TTC549 (cell line): ENCODE data around the gene FAM120A.
A peak's percentile ranks its signal among the peaks of the same experiment; 100 is the strongest.
"Not testable (repeated sequence)": the region's sequence is repeated elsewhere in the genome, so short reads cannot be mapped to it uniquely, and the experiment has no call there.

ENCODE experiments used
- FAIRE-seq: peaks from 2 replicates; lab custom pipeline; 2012; peaks lifted over from hg19 to GRCh38; lab: Jason Lieb, UNC

Gene FAM120A, protein sequence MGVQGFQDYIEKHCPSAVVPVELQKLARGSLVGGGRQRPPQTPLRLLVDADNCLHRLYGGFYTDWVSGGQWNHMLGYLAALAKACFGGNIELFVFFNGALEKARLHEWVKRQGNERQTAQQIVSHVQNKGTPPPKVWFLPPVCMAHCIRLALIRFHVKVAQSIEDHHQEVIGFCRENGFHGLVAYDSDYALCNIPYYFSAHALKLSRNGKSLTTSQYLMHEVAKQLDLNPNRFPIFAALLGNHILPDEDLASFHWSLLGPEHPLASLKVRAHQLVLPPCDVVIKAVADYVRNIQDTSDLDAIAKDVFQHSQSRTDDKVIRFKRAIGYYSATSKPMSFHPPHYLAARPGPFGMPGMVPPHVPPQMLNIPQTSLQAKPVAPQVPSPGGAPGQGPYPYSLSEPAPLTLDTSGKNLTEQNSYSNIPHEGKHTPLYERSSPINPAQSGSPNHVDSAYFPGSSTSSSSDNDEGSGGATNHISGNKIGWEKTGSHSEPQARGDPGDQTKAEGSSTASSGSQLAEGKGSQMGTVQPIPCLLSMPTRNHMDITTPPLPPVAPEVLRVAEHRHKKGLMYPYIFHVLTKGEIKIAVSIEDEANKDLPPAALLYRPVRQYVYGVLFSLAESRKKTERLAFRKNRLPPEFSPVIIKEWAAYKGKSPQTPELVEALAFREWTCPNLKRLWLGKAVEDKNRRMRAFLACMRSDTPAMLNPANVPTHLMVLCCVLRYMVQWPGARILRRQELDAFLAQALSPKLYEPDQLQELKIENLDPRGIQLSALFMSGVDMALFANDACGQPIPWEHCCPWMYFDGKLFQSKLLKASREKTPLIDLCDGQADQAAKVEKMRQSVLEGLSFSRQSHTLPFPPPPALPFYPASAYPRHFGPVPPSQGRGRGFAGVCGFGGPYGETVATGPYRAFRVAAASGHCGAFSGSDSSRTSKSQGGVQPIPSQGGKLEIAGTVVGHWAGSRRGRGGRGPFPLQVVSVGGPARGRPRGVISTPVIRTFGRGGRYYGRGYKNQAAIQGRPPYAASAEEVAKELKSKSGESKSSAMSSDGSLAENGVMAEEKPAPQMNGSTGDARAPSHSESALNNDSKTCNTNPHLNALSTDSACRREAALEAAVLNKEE

DNA sequence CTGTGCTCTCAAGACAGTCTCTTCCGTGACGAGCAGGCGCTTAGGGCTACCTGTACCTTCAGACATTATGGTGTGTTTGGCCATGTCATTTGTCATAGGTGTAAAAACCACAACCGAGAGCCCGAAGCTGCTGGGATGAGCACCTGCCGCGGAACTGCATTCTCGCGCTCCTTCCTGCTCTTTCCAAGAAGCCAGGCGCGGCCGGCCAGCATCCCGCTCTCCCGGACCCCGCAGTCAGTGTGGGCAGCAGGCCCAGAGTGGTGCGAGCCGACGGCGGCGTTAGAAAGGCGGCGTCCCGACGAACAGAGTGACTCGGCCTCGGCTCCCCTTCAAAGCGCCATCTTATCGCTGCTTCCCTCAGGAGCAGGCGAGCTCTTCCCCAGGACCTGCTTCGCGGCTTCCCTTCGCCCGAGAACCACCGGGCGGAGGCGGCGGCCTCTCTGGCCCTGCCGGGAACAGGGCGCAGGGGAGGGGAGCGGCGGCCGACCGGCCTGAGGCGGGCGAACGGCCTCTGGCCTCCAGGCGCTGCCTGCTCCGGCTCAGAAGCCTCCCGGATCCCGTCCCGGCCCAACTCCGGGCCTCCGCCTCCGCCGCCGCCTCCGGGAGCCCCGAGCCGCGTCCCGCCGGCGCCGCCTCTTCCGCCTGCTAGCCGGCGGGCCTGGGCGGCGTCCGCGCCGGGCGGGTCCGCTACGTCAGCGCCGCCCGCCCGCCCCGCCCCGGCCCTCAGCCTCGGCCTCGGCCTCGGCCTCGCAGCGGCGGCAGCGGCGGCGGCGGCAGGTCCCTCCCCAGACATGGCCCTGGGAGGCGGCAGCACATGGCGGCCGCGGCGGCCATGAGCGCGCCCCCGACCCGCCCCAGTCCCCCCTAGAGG is at the start of gene FAM120A:
Gene FAM120A, plus strand, starts transcription at position 741 of the 871 bp plus-strand sequence. CDS start 231 bp downstream, outside the sequence.
- FAIRE-seq, result no peak

DNA sequence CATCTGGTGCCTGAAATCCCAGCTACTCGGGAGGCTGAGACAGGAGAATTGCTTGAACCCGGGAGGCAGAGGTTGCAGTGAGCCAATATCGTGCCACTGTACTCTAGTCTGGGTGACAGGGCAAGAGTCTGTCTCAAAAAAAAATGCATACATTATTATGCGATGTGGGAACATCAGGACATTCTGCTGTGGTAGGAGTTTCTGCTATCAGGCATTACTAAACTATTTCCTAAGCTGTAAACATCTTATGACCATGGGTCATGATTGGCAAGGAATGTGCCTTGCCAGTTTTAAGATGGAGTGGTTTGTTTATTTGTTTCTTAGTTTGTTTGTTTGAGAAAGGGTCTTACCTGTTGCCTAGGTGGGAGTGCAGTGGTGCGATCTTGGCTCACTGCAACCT is 45.1 kb upstream of the FAM120A start:
- FAIRE-seq, result no peak

DNA sequence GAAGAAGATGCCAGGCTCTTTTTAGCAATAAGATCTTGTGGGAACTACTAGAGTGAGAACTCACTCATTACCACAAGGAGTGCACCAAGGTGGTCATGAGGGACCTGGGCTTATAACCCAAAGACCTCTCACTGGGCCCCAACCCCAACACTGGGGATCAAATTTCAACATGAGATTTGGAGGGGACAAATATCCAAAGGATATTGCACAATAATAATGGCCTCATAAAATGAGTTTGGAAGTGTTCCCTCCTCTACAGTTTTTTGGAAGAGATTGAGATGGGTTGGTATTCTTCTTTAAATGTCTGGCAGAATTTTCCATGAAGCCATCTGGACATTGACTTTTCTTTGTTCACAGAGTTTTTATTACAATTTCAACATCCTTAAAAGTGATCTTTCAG is 38.0 kb upstream of the FAM120A start:
- no peak for FAIRE-seq

DNA sequence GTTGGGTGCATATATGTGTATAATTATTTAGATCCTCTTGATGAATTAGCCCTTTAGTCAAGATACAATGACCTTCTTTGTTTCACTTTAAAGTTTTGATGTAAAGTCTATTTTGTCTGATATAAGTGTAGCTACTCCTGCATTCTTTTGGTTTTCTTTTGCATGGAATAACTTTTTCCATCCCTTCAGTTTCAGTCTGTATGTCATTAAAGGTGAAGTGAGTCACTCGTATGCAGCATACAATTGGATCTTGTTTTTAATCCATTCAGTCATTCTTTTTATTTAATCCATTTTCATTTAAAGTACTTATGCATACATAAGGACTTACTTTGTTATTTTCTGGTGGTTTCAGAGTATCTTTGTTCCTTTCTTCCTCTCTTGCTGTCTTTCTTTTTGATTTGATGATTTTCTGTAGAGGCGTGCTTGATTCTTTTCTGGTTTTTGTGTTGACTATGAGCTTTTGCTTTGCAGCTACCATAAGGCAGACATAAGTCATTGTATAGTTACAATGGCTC is 36.3 kb upstream of the FAM120A start:
- FAIRE-seq, result no peak

DNA sequence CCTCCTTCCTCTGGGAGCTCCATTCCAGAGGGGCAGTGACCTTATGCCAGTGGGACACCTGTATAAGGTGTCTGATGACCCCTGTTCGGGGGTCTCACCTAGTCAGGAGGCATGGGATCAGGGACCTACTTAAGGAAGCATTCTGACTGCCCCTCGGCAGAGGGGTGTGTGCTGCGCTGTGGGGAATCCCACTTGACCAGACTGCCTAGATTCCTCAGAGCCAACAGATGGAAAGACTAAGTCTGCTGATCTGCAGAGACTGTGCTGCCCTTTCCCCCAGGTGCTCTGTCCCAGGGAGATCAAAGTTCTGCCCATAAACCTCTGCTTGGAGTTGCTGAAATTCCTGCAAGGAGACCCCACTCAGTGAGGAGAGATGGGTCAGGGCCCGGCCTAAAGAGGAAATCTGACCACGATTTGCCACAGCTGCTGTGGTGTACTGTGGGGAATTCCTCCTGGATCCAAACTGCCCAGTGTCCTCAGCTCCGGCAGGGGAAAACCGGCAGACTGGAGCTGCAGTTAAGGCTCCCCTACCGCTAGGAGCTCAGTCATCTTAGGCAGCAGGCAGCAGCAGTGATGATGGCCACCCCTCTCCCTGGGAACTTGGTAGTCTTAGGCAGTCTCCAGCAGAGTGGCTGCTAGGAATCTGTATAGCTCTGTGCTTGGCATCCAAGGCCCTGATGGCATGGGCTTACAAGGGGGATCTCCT is 34.8 kb upstream of the FAM120A start:
- no peak for FAIRE-seq

DNA sequence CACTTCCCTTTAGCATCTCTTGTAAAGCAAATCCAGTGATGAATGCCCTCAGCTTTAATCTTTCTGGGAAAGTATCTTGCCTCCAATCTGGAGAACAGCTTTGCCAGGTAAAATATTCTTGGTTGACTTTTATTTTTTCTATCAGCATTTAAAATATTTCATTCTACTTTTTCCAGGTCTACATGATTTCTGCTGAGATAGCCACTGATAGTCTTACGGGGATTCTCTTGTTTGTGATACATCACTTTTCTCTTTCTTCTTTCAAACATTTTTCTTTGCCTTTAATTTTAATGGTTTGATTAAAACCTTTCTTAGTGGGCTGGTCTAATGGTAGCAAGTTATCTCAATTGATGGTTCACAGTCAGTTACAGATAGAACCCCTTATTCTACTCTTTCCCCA is 33.9 kb upstream of the FAM120A start:
- FAIRE-seq, result no peak

DNA sequence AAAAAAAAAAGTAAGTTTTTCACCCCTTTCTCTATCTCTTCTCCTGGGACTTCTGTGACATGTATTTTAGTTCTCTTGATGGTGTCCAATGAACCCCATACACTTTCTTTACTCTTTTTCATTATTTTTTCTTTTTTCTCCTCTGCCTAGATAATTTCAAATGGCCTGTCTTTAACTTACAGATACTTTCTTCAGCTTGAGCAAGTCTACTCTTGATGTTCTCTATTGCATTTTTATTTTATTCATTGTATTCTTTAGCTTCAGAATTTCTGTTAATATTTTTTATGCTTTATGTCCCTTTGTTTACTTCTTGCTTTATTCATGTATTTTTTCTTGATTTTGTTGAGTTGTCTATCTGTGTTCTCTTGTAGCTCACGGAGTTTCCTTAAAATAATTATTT is 32.5 kb upstream of the FAM120A start:
- FAIRE-seq, result no peak

DNA sequence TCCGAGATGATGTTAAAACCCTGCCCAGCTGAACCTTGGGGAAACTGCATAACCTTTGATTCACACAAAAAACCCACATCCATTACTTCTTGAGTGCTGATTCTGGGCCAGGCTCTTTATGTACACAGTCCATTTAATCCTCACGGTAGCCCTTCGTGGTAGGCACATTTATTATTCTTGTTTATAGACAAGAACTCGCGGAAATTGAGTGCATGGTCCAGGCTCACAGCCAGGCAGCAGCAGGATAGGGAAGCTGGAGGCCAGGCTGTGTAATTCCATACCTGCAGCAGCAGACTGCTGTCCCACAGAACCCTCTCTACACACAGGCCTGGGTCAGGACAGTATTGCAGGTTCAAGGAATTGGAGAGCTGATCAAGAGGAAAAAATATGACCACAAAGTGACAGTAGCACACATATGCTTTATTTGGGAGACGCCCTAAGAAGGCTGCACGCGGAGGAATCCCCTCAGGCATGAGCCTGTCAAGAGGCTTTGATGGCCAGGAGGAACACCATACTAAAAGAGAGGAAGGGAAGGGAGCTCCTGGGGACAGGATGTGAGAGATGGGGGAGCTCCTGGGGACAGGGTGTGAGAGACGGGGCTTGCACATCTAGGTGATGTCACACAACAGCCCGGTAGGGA is 28.4 kb upstream of the FAM120A start:
- FAIRE-seq, result no peak

DNA sequence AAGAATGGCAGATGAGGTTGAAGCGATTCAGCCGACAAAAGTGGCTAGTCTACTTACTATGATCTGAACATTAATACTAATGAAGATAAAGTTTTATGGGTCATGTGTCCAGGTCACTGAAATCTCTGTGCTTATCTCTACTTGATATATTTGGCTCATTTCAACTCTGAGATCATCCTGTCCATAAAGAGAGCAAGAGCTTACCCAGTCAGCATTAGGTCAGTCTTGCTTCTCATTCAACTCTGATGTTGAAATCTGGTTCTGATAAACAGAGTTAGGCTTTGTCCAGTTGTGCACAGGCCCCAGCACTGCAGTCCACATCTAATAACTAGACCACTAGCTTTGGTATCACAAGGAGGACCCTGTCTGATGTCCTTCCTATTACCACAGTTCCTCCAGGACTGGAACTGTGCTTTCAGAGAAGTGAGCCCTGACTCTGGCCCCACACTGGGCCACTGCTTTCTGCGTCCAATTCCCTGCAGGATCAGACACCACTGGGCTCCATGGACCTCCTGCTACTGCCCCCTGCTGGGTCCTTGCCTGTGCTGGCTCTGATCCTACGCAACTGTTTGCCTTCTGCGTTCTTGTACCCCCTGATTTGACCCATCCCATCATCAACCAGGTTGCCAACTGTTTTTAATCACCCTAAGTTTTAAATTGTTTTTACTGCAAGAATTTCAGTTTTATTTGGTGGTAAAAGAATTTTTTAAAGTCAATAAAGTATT is 23.7 kb upstream of the FAM120A start:
- no peak for FAIRE-seq

DNA sequence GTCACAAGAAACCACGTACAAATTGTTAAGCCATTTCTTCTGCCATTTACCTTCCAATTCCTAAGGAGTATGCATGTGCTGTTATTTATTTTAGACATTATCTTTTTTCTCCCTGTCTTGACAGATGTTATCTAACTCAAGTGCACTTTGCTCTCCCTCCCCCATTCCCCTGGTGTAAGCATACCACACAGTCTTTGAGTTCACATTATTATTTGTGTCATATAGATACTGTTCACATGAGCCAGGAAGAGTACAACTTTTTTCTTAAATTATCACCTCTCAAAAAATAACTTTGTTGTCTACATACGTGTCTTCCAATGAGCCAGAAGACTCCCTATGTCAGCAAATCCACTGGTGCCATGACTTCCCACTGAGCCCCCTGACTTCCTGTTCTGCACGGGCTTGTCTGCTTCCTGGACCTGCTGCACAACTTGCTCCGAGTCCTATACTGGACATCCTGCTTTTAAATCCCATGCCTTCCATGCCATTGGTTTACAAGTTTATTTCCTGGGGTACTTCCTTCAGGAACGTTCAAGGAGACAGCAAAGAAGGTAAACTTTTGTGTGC is 19.9 kb upstream of the FAM120A start:
- FAIRE-seq, result no peak

DNA sequence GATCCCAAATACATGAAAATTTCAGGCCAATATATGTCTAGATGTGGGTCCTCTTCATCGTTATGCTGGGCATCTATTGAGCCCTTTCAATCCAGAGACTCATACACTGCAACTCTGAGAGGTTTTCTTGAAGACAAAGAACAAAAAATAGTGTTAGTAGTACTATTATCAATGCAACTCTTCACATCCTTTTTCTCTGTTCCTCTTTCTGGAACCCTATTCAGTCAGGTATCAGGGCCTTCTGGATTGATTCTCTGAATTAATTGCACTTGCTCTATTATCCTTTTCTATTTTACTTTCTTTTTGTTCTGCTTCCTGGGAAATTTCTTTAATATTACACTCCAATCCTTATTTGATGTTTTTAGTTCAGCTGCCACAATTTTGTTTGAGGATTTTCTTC is 18.5 kb upstream of the FAM120A start:
- no peak for FAIRE-seq

DNA sequence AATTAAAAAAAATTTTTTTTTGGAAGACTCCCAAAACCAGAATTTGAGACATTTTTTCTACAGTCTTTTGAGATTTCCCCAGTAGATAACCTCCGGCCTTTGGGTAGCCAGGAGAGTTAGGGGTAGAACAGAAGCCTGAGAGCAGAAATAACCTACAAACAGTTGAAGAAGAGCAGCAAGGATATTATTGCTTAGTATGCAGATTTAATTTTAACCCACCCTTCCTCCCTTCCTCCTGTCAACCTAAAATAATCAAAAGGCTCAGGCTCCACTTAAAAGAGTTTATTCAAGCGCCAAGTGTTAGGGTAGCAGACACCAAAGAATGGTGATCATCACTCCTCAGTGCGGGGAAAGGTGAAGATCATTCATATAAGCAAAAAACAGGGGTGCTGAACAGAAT is 17.4 kb upstream of the FAM120A start:
- no peak for FAIRE-seq

DNA sequence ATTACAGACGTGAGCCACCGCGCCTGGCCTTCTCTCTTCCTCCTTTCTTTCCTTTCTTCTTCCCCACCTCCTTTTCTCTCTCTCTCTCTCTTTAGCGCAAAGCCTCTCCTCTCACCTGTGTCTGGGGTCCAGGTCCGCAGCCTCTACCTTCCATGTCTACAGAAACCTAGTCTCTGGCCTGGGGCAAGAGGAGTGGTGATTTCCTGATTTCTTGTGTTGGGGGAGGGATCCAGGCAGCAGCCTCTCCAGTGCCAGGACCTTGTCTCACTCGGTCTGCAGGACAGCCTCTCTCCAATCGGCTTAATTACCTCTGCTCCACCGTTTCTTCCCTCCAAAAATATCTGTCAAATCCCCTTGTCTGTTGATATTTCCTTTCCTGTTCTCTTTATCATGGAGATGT is 16.1 kb upstream of the FAM120A start:
- FAIRE-seq, result no peak

DNA sequence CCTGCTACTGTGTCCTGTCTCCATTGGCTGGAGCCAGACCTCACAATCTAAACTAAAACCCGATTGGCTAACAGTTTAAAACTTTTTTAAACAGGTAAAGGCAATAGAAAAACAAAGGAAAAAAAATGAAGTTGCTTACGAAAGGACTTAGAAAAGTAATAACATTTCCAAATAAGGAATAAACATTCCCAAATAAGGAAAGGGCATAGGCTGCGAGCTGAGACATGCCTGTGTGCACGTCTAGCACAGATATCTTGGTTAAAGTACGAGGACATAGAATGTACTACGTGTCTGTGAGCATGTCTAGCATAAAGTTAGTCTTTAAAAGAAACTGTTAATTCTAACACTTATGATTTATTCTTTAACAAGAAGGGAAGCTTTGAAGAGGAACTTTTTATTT is 15.3 kb upstream of the FAM120A start:
- FAIRE-seq, result no peak

DNA sequence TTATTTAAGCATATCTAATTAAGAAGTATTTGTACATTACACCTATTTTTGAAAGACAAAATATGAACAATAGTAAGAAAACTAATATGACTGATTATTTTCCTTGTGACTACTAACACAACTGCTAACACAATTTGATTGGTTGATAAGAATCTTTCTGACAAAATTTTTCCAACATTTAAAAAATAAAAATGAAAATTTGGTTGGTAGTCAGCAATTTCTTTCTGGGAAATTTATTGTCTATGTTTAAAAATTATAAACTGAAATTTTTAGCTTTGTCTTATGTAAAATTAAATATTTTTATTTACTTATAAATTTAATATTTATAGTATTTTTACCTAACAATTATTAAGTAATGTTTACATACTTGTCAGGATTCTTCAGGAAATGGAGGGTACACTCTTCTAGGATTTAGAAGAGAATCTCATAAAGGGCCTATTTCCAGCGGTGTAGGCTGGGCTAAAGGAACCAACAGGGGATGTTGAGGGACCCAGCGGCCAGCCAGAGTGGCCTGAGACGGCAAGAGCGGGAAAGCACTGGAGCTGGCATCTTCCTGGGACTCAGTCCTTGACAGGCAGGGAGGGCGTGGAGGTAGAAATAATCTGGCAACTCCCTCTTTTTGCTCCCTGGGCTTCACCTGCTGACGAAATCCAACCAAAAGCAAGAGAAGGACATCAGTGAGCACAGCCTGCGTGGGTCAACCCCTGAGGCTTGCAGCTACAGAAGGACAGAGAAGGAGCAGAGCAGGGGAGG is 14.7 kb upstream of the FAM120A start:
- FAIRE-seq, result peak; percentile 7

DNA sequence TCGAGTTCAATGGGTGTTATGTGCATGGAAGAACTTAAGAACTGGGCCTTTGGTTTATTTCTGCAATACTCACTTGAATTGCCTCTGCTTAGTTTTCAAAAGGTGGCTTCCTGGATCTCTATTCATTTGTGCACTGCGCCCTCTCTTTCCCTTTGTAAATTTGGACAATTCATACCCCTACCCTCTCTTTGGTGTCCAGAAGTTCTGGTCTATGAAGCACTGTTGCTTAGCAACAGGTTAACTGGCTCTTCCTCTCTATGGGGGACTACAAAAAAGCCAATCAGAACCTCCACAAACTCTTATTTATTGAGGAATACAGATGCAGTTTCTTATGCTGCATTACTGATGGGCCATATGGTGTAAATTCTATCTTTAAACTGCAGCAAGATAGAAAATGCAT is 13.5 kb upstream of the FAM120A start:
- FAIRE-seq, result no peak

DNA sequence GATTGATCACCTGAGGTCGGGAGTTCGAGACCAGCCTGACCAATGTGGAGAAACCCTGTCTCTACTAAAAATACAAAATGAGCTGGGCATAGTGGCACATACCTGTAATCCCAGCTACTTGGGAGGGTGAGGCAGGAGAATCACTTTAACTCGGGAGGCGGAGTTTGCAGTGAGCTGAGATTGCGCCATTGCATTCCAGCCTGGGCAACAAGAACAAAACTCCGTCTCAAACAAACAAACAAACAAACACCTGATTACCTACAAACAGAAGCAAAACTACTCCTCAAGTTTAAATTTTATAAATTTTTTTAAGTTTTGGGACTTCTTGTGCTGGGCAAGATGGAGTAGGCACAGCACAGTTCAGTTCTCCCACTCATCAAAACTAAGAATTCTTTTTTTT is 12.2 kb upstream of the FAM120A start:
- not testable (repeated sequence) for FAIRE-seq

DNA sequence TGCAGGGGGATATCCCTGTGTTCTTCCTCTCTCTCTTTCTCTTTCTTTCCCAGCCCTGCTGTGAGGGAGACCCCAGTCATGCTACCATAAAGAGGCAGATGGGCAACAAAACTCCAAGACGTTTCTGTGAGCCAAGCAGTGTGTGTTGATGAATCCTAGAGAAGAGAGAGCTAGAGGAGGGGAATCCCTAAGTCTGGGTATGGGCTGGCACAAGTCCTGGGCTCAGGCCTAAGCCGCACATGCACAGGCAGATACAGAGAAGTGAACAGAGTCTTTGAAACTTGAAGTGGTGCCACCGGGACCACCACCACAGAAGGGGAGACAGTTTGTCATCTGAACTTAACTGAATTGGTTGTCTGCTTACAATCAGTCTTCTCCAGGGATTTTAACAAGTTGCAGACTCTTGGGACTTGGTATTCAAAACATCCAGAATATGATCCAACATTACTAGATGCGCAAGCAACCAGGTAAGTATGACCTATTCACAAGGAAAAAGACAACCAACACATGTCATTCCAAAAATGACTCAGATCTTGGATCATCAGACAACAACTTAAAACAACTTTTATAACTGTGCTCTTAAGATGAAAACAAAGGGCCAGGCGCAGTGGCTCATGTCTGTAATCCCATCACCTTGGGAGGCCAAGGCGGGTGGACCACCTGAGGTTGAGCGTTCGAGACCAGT is 10.4 kb upstream of the FAM120A start:
- no peak for FAIRE-seq
